Femur (tissue), 1 donor: ENCODE results near the gene TMED6.
A peak's percentile ranks its signal among the peaks of the same experiment; 100 is the strongest.
"Not testable (repeated sequence)": the region's sequence is repeated elsewhere in the genome, so short reads cannot be mapped to it uniquely, and the experiment has no call there.

Experiments used
- DNase-seq: peaks from one replicate; pipeline ENCODE4 v3.0.0-alpha.2; 2017

The TMED6 gene

DNA sequence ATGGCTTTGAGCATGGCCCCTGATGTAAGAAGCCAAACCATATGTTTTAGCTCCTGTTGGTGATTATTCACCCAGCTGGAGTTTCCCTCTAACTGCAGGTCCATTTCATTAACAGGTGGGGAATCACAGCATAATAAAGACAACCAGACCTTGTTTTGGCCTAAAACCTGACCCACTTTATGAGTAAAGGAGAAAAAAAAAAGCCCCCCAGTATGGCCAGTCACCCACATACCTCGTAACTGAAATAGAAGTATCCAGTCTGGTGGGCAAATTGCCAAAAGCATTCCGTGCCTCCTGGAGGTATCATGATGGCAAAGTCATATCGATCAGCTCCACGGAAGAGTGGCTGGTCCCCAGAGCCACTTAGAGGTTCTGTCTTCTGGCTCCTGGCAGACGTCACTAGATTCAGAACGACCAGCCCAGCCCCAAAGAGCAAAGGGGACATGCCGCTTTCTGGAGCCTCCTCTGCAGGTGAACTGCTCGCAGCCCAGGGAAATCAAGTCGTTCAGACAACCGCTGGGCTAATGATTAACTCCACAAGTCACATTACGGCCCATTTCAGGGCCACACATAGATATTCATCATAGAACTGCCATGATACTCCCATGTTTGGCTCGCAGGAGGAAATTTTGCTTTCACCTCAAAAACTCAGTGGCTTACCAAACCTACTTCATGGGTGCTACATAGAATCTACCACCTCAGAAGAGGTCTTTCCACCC lies at the start of gene TMED6:
TSS of gene TMED6 (minus strand) at position 478 of the 719 bp plus-strand sequence. CDS start at position 445, 33 bp downstream.
- no peak for DNase-seq

DNA sequence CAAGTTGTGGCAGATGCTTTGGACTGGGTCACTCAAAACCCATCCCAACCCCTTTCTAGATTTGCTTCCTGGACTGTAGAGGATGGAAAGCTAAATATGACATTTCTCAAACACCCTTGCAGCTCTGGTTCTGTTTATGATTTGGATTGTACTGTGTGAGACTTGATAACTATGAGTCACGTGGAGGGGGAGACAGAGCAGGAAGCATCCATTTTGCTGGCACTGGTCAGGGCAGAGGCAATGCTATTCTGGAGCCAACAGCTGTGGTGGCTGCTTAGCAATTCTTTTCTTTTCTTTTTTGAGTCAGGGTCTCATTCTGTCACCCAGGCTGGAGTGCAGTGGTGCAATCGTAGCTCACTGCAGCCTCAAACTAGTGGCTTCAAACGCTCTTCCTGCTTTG lies 47.8 kb upstream of the TMED6 start:
- DNase-seq: no peak

DNA sequence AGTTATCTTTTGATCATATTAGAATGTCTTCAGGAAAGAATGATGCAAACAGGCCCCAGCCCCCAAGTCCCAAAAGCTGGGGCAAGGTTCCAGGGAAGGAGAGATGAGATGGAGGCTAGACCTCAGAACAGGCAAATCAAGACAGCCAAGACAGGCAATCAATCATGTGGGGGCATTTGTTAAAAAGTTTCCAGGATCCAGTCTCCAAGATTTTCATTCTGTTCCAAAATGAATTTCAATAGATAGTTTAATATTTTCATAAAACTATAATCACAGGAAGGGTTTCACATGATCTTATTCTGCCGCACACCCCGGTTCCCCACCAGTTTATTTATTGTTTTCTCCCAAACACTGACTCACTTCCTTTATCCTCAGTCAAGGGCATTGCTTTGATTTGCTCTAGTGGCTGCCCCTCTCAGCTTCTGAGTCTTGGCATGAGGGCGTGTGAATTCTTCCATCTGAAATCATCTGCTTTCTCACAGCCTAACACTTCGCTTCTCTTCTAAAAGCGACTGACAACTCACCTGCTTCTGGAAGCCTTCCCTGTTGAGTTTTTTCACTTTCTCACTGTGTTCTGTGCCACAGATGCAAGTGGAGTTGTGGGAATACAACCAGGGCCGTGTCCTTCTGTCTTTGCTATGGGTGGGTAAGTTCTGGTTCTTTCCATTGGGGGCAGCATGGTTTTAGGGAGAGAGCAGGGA lies 46.4 kb upstream of the TMED6 start:
- no peak for DNase-seq

DNA sequence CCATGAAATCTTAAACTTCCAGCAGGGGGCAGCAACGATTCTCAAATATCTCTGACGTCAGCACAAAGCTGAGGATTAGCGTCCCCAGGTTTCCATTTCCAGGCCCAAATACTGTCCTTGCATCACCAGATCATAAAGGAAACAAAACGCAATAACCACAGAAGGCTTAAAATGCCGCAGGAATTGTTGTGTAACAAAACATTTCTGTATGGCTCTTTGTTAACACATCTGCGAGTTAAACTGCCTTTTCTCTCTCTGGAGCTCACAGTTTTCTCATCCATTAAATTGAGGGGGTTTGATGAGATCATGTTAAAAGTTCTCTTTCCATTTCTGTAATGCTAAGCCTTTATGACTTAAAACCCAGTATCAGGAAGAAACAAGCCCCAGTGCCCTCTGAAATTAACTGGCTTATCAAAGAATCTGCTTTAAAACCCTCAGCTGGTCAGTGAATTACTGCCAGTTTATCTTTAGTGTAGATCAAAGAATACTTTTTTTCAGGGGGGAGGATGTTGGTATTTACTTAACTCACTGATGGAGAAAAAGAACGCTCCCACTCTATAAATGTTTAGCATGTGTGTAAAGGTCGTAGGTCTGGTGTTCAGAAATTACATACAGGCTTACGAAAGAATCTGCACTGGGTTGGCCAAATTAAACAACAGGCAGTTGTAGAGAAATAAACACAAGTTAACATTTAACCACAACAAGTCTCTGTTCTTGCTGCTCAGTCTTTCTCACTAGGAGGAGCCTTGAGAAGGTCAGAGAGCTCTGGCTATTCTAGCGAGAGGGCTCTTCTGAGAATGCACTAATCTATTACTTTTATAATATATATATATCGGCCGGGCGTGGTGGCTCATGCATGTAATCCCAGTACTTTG lies 44.8 kb upstream of the TMED6 start:
- DNase-seq: peak; percentile 88

DNA sequence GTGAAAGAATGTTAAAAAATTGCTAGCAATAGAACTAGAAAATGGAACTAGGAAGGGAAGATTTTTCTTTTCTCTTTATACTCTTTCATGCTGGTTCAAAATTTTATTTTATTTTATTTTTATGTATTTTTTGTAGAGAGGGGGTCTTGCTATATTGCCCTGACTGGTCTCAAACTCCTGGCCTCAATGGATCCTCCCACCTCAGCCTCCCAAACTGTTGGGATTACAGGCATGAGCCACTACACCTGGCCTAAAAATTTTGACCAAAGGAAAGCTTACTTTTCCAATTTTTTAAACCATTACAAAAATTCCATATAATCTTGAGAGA lies 44.2 kb upstream of the TMED6 start:
- no peak for DNase-seq

DNA sequence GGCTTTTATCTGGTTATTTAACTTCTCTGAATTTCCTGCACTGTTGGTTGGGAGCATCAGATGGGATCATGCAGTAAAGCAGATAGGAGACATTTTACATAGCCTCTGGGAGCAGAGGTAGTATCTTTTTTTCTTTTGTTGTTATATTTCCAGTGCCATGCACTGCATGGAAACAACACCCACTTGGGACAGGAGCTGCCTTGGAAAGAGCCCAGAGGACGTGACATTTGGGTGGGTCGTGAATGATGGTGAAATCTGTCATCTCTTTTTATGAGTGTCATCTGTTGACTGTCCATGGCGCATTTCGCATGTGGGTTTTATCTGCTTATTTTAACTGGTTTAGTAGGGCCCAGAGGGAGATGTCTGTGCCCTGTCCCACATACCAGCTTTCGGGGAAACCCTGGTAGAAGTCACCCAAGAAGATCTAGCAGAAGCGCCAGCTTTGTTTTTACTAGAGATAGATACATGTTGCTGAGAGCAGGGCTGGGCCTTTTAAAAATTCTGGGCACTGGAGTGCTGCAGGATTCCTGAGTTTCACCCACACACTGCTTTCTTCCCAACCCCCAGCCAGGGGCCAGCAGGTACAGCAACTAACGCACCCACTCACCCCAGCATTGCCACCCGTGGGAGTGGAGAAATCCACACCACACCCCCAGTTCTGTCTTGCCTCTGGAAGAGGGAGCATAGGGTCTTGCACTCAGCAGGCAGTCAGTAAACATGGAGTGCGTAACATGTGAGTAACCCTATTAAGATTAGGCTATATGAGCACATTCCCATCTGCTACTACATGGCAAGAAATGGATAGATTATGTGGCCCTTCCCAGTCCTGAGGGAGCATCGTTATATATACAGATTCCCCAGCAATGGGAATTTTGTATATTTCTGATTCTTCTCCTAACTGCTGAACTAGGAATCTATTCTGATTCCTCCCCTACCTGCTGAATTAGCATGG lies 42.6 kb upstream of the TMED6 start:
- DNase-seq: no peak

DNA sequence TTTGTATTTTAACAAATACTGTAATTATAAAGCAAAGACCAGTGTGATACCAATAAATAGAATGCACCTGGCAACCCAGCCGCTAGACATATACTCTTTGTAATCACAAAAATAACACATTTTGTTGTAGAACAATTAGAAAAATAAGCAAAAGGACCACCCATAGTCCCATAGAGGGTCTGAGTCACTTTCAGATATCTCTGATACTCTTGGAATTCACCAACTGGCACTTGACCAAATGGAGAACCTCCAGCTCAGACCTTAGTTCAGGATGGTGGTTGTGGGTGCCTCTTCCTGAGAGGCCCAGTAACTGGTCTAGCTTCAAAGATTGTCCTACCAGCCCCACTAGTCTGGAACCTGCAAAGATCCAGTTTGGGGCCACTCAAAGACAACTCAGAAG lies 35.0 kb upstream of the TMED6 start:
- no peak for DNase-seq

DNA sequence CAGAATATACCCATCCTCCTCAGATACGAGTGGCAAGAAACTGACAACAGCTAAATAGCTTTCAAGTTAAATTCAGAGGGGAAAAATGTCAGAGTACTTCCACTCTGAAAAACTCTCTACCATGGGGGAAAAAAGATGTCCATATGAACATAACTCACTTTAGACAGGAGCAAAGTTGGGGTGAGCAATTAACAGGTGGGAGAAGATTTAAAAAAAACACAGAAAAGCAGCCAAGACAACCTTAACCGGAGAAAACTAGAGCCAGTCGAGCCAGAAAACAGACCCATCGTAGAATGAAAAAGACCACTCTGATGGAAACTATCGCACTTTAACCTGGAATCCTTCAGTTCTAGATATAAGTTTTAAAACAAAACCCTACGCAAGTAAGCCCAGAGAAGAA lies 33.4 kb upstream of the TMED6 start:
- DNase-seq: no peak

DNA sequence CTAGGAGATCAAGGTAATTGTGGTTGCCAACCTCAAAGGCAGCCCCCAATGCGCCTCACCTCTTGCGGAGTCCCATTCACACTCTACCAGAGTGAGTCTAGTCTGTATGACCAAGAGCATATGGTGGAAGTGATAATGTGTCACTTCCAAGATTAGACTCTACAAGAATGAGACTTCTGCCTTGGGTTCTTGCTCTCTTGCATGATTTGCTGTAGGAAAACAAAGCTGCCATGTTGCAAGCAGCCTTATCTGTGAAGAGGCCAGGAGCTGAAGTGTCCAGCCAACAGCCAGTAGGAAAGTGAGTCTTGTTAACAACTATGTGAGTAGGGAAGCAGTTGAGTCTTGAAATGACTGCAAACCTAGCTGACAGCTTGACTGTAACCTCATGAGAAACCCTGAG lies 30.8 kb upstream of the TMED6 start:
- no peak for DNase-seq

DNA sequence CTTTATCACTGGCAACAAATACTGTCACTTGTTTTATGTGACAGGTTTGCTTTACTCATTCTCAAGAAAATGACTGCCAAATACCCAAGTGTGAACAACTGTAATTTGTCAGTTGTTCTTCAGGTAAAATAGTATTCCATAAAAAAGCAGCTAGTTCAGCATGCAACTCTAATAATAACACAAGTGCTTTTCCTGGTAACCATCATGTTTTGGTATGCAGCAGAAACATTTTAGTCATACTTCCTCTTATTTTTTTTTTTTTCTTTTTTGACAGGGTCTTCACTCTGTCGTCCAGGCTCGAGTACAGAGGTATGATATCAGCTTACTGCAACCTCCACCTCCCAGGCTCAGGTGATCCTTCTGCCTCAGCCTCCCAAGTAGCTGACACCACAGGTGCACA lies 29.6 kb upstream of the TMED6 start:
- no peak for DNase-seq

DNA sequence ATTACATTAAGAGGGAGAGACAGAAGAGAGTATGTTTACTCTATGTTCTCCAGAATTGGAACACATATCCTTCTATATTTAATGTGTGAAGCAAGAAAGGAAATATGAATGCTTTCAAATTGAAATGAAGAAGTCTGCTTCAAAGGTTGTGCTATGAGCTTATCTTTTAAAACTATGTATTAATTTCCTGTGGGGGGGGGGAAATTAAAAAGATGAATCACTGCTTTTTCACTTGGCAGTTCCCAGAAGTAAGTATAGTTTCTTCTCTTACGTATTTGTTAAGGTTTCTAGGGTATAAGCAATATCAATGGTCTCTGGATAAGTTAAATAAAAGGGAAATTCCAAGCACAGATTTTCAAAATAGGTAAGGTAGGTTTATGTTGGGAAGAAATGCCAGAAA lies 27.2 kb upstream of the TMED6 start:
- no peak for DNase-seq

DNA sequence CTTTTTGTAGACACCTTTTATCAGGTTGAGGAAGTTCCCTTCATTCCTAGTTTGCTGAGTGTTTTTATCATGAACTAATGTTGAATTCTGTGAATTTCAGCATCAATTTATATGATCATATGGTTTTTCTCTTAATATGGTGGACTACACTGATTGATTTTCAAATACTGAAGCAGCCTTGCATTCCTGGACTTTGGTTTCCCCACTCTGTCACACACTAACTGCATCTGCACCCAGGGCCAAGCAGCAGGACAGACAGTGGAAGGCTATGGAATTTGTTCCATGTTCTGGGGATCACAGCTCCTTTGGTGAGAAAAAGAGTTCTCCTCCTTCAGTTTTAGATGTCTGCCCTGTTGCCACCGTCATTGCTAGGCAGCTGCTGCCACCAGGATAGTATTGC lies 26.4 kb upstream of the TMED6 start:
- no peak for DNase-seq

DNA sequence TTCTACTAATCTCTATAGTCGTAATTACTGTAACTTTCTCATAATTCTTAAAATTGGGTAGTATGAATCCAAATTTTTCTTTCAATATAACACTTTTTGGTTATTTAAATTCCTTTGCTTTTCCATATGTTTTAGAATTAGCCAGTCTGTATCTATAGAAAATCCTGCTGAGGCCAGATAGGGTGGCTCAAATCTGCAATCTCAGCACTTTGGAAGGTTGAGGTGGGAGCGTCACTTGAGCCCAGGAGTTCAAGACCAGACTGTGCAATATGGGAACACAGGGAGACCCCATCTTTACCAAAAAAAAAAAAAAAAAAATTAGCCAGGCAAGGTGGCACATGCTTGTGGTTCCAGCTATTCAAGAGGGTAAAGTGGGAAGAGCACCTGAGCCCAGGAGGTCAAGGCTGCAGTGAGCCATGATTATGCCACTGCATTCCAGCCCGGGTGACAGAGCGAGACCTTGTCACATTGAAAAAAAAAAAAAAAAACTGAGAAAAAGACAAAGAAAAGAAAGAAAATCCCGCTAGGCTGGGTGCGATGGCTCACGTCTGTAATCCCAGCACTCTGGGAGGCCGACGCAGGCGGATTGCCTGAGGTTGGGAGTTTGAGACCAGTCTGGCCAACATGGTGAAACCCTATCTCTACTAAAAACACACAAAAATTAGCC lies 24.9 kb upstream of the TMED6 start:
- DNase-seq: no peak

DNA sequence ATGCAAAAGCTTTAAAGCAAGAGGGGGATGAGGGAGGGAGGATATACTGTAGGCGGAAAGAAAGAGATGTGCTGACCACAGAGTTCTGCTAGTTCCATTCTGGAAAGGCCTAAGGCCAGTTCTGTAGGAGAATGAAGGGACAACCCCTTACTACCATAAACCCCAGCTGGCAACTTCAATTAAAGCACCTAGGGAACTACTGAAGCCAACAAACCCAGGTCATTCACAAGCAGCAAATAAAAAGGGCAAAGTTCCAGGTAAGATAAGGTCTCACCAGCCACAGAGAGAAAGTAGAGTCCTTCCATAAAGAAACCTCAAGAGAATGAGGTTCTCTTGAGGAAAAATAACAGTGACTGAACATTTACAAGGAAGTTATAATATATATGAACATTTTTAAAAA lies 21.4 kb upstream of the TMED6 start:
- no peak for DNase-seq

DNA sequence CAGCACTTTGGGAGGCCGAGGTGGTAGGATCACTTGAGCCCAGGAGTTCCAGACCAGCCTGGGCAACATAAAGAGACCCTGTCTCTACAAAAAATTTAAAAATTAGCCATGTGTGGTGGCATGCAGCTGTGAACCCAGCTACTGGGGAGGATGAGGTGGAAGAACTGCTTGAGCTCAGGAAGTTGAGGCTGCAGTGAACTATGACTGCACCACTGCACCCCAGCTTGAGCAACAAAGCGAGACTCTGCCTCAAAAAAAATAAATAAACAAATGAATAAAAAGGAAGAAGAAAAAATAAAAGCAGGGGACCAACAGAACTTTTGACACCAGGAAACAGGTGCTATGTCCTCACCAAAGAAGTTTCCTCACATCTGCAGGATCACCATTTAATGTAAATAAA lies 20.0 kb upstream of the TMED6 start:
- DNase-seq: no peak

DNA sequence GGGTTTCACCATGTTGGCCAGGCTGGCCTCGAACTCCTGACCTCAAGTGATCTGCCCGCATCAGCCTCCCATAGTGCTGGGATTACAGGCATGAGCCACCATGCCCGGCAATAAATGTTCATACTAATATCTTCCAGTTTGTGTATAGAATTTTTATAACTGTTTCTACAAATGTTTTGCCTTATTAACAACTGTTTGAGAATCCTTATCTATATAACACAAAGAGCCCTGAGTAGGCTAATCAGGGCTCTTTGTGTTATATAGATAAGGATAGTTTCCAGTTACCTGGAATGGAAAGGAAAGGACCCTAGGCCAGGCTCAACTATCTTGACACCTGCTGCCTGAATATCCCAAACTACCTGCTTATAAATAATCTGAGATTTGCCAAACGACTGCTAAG lies 17.3 kb upstream of the TMED6 start:
- no peak for DNase-seq

DNA sequence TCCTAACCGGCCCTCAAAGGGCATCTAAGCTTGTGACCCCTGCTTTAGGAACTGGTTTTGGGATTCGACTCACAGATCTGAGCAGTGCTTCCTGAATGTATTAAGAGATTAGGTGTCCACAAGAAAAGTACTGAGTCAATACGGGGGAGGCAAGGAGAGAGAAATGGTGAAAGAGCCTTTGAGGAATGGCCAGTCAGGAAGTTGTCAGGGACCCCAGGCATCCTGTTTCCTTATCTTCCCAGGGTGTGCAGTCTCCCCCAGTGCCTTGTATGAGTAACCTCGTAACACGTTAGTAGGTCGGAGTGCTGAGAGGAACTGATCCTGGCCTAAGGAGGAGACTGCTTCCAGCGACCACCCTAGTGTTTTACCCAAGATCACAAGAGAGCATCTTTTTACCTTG lies 16.4 kb upstream of the TMED6 start:
- DNase-seq: no peak

DNA sequence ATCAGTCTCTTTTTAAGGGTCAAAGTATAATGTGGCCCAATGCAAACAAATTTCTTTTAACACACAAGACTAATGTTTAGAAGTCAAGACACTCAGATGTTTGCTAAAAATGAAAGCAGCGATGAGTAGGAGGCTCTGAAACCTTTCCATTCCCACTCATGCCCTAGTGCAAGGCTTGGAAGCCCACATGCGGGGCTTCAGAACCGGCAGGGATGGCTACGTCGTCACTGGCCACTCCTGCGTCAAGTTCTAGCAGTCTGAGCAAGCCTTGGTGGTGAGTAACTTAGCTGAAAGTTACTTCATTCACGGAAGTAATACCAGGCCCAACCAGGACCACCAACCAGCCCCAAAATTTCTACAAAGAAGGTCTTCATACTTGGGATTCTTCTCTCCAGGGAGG lies 14.8 kb upstream of the TMED6 start:
- no peak for DNase-seq

DNA sequence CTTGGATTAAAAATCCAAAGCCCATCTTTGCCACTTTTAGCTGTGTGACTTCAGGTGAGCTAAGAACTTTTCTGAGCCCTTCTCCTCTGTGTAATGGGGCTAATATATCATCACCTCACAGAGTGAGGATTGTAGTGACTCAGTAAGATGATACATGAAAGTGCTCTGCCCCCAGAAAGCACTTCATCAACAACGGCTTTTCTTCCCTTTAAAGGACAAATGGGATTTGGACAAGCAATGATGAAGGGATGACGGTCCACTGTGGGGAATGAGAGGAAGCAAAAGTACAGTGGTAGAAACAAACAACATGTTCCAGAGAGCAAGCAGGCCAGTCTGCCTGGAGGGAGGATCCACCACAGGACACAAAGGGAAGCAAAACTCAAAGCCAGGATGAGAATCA lies 14.3 kb upstream of the TMED6 start:
- DNase-seq: no peak

DNA sequence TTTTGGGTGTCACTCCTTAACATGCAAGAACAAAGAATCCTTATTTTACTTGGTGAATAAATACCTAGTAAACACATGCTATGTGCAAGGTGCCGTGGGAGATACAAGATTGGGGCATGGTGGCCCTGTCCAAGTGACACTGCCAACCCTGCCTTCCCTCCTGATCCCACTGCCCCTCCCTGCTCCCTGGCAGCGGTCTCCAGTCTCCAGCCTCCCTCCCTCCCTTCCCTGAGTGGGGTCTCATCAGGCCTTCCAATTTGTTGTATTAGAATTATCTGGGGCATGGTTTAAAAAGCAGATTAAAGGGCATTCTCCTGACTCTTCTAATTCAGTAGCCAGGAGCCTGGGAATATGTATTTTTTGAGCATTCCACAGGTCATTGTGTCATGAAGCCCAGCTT lies 12.5 kb upstream of the TMED6 start:
- DNase-seq: no peak

DNA sequence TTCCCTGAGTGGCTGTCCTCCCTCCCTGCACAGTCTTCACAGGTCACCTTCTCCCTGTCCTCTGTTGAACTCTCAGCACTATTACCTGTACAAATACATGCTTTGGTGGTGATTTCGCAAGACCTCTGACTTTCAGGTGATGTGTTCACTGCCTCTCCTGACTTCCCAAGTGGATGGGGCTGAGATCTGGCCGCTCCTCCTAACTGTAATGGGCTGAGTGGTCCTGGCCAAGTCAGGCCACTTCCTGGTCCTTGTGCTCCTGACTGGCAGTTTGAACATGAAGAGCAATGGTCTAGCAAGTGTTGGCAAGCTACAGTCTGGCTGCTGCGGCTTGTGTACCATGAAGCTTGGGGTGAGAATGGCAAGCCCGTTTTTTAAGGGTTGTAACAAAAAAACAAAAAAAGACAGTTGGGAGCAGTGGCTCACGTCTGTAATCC lies 11.7 kb upstream of the TMED6 start:
- DNase-seq: no peak

DNA sequence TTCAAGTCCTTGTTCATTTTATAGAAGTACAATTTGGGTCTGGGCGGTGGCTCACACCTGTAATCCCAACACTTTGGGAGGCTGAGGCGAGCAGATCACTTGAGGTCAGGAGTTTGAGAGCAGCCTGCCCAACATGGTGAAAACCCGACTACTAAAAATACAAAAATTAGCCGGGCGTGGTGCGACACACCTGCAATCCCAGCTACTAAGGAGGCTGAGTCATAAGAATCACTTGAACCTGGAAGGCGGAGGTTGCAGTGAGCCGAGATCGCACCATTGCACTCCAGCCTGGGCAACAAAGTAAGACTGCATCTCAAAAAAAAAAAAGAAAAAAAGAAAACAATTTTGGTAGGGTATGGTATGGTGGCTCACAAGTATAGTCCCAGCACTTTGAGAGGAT lies 8.5 kb upstream of the TMED6 start:
- not testable (repeated sequence) for DNase-seq
